ENCODE measurements around the gene MMP25.

MMP25 gene, protein sequence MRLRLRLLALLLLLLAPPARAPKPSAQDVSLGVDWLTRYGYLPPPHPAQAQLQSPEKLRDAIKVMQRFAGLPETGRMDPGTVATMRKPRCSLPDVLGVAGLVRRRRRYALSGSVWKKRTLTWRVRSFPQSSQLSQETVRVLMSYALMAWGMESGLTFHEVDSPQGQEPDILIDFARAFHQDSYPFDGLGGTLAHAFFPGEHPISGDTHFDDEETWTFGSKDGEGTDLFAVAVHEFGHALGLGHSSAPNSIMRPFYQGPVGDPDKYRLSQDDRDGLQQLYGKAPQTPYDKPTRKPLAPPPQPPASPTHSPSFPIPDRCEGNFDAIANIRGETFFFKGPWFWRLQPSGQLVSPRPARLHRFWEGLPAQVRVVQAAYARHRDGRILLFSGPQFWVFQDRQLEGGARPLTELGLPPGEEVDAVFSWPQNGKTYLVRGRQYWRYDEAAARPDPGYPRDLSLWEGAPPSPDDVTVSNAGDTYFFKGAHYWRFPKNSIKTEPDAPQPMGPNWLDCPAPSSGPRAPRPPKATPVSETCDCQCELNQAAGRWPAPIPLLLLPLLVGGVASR

DNA sequence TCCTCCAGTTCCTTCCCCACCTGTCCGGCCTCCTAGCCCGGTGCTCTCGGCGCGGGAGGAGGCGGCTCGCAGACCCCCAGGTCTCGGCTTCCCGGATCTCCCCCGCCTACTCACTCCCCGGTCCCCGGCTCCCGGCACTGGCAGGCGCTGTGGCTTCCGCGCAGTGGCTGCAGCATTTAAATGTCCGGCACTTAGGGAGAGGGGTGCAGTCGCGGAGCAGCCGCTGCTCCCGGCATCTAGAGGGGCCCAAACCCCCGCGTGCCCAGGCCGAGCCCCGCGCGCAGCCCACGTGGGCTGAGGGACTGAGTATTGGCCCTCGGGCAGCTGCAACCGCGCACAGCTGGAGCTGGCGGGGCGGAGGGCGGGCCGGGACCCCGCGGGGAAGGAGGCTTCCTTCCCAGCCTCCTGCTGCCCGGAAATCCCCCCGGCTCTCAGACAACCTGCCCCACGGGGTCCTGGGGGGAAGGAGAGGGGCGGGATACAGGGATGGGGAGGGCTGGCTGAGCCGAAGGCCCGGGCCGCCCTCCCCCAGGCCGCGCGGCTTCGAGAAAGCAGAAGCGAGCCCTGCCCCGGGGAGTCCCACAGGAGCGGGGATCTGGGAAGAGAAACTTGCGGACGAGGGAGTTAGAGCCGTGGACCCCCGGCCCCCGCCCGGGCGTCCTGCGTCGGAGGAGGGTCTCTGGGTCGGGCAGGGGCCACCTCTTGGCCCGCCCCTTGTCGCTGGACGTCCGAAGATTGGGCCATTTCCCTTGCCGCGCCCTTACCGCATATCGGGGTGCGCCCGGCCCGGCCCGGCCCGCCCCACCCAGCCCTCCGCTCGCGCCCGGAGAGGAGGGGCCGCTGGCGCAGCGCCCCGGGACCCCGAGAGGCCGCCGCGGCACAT is at the start of gene MMP25:
MMP25 (plus strand) TSS at position 804 of the 883 bp plus-strand sequence. CDS start 357 bp downstream, outside the sequence.
- TF ChIP-seq, protein P1, sequence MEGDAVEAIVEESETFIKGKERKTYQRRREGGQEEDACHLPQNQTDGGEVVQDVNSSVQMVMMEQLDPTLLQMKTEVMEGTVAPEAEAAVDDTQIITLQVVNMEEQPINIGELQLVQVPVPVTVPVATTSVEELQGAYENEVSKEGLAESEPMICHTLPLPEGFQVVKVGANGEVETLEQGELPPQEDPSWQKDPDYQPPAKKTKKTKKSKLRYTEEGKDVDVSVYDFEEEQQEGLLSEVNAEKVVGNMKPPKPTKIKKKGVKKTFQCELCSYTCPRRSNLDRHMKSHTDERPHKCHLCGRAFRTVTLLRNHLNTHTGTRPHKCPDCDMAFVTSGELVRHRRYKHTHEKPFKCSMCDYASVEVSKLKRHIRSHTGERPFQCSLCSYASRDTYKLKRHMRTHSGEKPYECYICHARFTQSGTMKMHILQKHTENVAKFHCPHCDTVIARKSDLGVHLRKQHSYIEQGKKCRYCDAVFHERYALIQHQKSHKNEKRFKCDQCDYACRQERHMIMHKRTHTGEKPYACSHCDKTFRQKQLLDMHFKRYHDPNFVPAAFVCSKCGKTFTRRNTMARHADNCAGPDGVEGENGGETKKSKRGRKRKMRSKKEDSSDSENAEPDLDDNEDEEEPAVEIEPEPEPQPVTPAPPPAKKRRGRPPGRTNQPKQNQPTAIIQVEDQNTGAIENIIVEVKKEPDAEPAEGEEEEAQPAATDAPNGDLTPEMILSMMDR (IDR thresholded peaks at IDR 0.05), result no peak
- Histone ChIP-seq H3K27ac (no peak within 1 kb of the TSS), H3K4me3 (peak within 1 kb of the TSS; percentile 69)
- no peak for DNase-seq (ENCODE audit: low spot score)

DNA sequence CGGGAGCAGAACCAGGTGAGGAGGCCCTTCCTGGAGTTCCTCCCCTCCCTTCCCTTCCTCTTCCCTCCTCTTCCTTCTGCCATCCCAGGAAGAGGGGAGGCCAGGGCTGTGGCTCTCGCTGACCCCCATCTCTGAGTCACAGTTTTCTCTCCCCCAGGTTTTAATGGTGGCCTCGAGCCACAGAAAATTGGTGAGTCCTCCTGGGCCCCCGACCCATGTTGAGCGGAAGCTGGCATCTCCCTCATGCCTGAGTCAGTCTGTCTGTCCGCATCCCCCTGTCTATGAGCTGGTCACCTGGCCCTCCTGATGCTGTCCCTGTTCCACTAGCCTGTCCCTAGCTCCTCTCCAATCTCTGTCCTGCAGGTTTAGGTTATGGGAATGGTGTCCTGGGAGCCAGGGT is 46.4 kb upstream of the MMP25 start:
- no peak overlapping the region for H3K27ac ChIP-seq
- TF ChIP-seq, protein P1 (IDR thresholded peaks at IDR 0.05), result no peak
- no peak overlapping the region for H3K4me3 ChIP-seq
- no peak for DNase-seq (ENCODE audit: low spot score)

DNA sequence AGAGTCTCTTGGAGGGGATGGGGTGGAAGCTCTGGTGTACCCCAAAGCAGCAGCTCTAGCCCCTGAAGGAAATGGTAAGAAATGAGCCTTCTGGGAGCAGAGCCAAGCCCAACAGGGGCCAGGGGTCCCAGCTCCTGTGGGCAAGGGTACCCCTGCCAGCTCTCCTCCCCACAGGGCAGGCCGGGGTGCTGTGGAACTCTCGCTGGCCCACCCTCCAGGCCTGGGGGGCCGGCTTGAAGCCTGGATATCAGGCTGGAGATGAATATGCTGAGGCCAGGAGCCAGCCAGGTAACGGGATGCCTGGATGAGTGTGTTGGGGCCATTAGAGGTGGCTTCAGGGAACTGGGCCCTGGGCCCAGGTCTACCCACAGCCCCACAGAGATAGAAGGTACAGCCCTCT is 45.8 kb upstream of the MMP25 start:
- H3K27ac ChIP-seq, result no peak overlapping the region
- DNase-seq (ENCODE audit: low spot score), result no peak
- no peak overlapping the region for H3K4me3 ChIP-seq
- TF ChIP-seq, protein P1 (IDR thresholded peaks at IDR 0.05), result no peak

DNA sequence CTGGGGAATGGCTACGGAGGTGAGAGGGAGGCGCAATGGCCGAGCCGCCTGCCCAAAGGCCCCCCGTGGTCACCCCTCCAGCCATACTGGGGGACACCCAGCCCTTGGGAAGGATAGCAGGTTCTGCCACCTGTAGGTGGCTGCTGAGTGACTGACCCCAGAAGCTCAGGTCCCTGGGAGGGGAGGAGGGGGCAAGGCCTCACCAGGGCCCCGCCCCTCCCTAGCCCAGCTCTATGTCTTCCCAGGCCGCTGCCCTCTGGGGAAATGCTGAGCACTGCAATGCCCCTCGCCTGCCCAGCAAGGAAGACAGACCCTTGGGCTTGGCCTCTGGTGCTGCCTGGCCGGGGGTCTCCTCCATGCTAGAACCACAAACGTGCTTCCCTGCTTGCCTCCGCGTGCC is 45.0 kb upstream of the MMP25 start:
- no peak for DNase-seq (ENCODE audit: low spot score)
- H3K27ac ChIP-seq, result no peak overlapping the region
- TF ChIP-seq, protein P1 (IDR thresholded peaks at IDR 0.05), result no peak

DNA sequence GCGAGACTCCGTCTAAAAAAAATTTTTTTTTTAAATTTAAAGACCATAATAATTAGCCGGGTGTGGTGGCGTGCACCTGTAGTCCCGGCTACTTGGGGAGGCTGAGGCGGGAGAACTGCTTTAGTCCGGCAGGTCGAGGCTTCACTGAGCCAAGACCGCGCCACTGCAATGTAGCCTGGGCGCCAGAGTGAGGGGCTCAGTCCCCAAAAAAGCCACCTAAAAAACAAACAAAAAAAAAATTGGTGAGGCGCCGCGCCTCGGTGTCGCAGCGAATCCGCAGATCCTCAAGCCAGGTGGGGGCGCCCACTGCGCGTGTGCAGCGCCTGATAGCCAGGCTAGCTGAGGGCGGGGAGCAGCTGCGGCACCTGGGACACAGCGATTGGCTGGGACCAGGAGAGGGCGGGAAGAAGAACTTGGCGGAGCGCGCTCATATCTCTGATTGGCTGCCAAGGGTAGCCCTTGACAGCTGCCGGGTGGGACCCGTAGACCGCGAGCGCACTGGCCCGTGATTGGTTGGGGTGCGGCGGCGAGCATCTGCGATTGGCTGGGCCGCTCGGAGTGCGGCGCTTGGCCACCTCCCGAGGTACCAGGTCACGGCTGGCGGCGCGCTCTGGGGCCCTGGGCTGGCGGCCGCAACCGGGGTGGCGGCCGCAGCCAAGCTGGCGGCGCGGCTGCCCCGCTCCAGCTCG is 42.6 kb upstream of the MMP25 start:
- peak overlapping the region in 1 of 2 donors; percentile 30 for H3K27ac ChIP-seq
- H3K4me3 ChIP-seq, result peak overlapping the region; percentile 63
- DNase-seq (ENCODE audit: low spot score), result peak; percentile 95
- TF ChIP-seq, protein P1 (IDR thresholded peaks at IDR 0.05), result no peak

More for the DNA sequence above, 45.0 kb upstream of the MMP25 start:
- no peak overlapping the region for H3K4me3 ChIP-seq

DNA sequence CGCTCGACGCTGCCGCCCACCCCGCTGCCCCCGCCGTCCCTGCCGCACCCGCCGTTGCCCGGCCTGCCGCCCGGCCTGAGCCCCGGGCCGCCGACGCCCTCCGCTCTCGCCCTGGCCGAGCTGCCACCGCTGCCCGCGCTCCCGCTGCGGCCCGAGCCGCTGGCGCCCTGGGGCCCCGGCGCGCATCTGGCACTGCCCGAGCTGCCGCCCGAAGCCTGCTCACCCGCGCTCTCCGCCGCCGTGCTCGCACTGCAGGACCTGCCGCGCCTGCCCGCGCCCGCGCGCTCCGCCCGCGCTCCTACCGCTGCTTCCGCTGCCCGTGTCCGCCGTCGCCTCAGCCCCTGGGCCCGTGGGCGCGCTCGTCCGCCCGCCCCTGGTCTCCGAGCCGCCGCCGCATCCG is 42.0 kb upstream of the MMP25 start:
- Histone ChIP-seq H3K27ac (peak overlapping the region in 1 of 2 donors; percentile 30), H3K4me3 (peak overlapping the region; percentile 63)
- TF ChIP-seq, protein P1 (IDR thresholded peaks at IDR 0.05), result no peak
- DNase-seq (ENCODE audit: low spot score), result no peak

All from coronary artery (tissue), 2 donors.